Mesodermal cell (in vitro differentiated cells): ENCODE results near the gene C16orf95.

ENCODE experiments used
- H3K27ac ChIP-seq: 2 replicates; pipeline ENCODE4 v1.7.0; 2013; ENCODE audit warnings: mild to moderate bottlenecking, low read depth, low read length, moderate library complexity; ENCODE audit not compliant: severe bottlenecking
- H3K36me3 ChIP-seq: 2 replicates; pipeline ENCODE4 v1.7.1; 2013; ENCODE audit warnings: mild to moderate bottlenecking, low read length, moderate library complexity; ENCODE audit not compliant: control insufficient read depth, insufficient read depth
- H3K4me1 ChIP-seq: one replicate; pipeline ENCODE4 v1.7.1; 2013; ENCODE audit warnings: mild to moderate bottlenecking, low read length; ENCODE audit not compliant: insufficient read depth, control insufficient read depth, poor library complexity, severe bottlenecking
- H3K4me3 ChIP-seq: 2 replicates; pipeline ENCODE4 v1.7.0; 2013; ENCODE audit warnings: low read length, control low read depth, mild to moderate bottlenecking; ENCODE audit not compliant: insufficient read depth, poor library complexity, severe bottlenecking; ENCODE audit errors: extremely low read depth
- H3K9me3 ChIP-seq: 2 replicates; pipeline ENCODE4 v1.7.1; 2013; ENCODE audit warnings: mild to moderate bottlenecking, low read length, moderate library complexity; ENCODE audit not compliant: control insufficient read depth
- WGBS, 2 experiments: methylation state at CpG; one replicate each; pipeline ENCODE4 v1.1.5; 2013; ENCODE audit warnings: missing lambda C conversion rate in 2 of 2; ENCODE audit not compliant: insufficient coverage in 2 of 2; 5-methylcytosine and 5-hydroxymethylcytosine counted together

C16orf95 gene

DNA sequence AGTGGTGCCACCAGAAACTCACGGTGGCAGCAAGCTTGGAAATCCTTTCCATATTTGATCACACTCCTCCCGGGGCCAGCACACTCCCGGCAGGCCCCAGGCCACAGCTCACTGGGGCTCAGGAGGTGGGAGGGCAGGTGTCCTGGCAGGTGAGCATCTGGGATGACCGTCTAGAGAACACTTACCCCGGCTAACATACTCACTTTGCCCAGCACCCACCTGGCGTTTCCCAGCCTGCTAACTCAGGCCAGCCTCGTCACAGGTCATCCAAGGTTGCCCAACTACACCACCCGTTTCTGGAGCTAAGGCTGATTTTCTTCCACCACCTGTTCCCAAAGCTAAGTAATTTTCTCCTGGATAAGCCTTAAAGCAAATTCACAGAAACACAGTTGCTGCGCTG lies 41.5 kb upstream of the C16orf95 start:
- Histone ChIP-seq H3K9me3 (no peaks in the 10 kb centered on the region), H3K4me3 (no peak overlapping the region), H3K4me1 (peaks cover 8% of the 10 kb centered on the region), H3K36me3 (peaks cover 65% of the 10 kb centered on the region), H3K27ac (no peak overlapping the region)
- WGBS, 2 experiments = 98 to 100% methylated on average over 7 of the region's 9 CpGs

DNA sequence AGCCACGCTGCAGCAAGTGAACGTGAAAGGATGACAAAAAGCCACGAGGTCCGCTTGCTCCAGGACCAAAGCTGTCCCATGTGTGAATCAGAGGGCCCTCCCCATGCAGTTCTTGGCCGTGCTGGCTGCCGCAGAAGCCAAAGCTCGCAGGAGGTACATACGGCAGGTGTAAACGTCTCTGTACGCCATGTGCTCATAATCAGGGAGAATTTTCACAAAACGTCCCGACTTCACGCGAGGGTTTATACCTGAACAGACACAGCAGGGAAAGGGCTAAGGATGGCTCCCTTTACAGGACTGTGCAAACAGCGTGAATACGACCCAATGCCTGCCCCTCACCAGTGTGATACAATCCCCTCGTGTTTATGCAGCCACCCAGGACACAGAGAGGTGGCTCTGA lies 41.1 kb upstream of the C16orf95 start:
- 96 to 97% methylated on average over 17 of the region's 17 CpGs for WGBS, 2 experiments
- H3K4me1 ChIP-seq = peaks cover 5% of the 10 kb centered on the region
- H3K4me3 ChIP-seq = no peak overlapping the region
- H3K27ac ChIP-seq = no peak overlapping the region
- no peaks in the 10 kb centered on the region for H3K9me3 ChIP-seq
- peaks cover 65% of the 10 kb centered on the region for H3K36me3 ChIP-seq

DNA sequence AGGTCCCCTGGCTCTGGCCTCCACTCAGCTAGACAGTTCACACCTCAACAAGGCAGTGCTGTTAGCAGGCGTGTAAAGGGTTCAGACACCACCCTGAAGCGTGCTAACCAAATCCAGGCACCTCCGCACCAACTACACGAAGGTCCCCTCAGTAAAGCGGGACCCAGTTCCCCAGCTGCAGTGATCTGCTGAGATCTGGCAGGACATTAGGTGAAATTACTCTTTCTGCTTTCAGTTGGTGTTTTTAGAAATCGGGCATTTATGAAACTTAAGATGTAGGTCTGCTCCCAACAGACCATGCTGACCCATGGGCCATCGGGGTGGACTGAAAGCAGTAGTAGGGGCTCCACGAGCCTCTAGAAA lies 39.3 kb upstream of the C16orf95 start:
- Histone ChIP-seq H3K36me3 (peaks cover 59% of the 10 kb centered on the region), H3K4me1 (peaks cover 5% of the 10 kb centered on the region), H3K9me3 (no peaks in the 10 kb centered on the region), H3K27ac (no peak overlapping the region), H3K4me3 (no peak overlapping the region)
- 92 to 98% methylated on average over 5 to 8 of the region's 8 CpGs for WGBS, 2 experiments

DNA sequence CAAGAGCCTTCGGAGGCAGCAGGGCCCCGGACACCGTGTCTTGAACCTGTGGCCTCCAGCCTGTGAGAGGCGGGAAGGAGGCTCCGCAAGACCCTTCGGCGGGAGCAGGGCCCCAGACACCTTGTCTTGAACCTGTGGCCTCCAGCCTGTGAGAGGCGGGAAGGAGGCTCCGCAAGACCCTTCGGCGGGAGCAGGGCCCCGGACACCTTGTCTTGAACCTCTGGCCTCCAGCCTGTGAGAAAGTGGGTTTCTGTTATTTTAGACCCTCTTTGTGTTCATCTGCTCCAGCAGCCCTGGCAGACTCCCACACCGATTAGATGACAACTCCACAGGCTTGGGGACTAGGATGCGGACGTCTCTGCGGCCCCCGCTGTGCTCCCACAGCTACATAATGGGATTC lies 36.4 kb upstream of the C16orf95 start:
- Histone ChIP-seq H3K36me3 (peaks cover 37% of the 10 kb centered on the region), H3K27ac (no peak overlapping the region), H3K9me3 (no peaks in the 10 kb centered on the region), H3K4me3 (no peak overlapping the region), H3K4me1 (peaks cover 14% of the 10 kb centered on the region)
- WGBS, 2 experiments = 95 to 97% methylated on average over 12 to 17 of the region's 17 CpGs

DNA sequence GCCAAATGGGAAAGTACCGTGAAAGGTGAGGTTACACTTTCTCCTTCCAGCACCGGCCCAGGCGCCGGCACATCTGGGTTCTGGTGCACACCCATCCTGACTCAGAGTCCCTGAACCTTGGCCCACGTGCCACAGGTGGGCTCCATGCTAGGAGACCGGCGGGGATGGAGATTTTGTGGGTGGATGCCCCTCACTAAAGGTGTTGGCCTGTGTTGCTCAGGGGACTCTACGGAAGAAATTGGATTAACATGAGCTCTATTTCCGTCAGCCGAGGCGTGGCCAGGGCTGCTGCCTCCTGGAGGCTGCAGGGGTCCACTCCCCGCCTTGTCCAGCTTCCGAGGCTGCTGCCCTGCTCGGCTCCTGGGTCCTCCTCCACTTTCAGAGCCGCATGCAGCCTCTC lies 35.6 kb upstream of the C16orf95 start:
- WGBS, 2 experiments = 87 to 97% methylated on average over 11 to 15 of the region's 15 CpGs
- no peak overlapping the region for H3K27ac ChIP-seq
- H3K4me1 ChIP-seq = peaks cover 14% of the 10 kb centered on the region
- H3K36me3 ChIP-seq = peaks cover 32% of the 10 kb centered on the region
- no peak overlapping the region for H3K4me3 ChIP-seq
- no peaks in the 10 kb centered on the region for H3K9me3 ChIP-seq

DNA sequence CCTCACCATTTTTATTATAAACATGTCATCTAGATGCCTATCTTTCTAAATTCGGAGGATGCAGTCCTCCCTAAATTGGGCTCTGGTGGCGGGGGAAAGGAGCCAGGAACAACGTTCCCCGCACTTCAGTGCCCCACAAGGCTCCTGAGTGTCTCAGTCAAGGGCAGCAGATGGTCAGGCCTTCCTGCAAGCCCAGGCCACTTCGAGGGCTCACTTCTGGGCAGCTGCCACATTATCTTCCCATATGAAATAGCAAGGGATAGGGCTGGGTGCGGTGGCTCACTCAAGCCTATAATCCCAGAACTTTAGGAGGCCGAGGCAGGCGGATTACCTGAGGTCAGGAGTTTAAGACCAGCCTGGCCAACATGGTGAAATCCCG lies 34.1 kb upstream of the C16orf95 start:
- Histone ChIP-seq H3K4me3 (no peak overlapping the region), H3K27ac (no peak overlapping the region), H3K36me3 (peaks cover 32% of the 10 kb centered on the region), H3K4me1 (peaks cover 14% of the 10 kb centered on the region), H3K9me3 (no peaks in the 10 kb centered on the region)
- 94 to 98% methylated on average over 4 to 7 of the region's 9 CpGs for WGBS, 2 experiments

DNA sequence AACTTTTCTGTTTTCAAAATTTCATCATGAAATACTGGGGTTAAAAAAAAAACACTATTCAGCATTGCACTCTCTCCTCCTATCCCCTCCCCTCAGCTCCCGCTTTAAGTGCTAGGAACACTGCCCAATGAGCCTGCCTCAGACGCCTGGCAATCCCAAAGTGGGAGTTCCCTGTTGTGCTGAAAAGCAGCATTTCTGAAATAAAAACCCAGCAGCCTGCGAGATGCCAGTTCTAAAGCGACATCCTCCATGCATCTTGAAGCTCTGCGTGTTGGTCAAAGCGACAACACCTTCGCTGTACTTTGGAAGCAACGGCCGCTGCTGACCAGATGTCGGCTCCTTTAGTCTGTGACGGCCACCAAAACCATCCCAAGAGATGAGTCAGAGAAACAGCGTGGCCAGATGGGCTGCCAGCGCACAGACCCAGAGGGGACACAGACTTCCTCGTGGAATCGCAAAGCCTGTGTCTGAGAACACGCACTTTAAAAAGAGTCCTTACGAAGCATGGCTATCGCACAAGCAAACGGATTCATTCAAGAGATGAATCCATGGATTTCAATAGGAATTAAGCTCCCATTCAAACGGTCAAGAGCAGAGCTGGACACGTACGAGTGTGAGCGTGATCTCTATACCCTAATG lies 33.6 kb upstream of the C16orf95 start:
- Histone ChIP-seq H3K4me3 (no peak overlapping the region), H3K27ac (no peak overlapping the region), H3K4me1 (peaks cover 16% of the 10 kb centered on the region), H3K9me3 (no peaks in the 10 kb centered on the region), H3K36me3 (peaks cover 33% of the 10 kb centered on the region)
- 84 to 89% methylated on average over 22 to 23 of the region's 23 CpGs for WGBS, 2 experiments

DNA sequence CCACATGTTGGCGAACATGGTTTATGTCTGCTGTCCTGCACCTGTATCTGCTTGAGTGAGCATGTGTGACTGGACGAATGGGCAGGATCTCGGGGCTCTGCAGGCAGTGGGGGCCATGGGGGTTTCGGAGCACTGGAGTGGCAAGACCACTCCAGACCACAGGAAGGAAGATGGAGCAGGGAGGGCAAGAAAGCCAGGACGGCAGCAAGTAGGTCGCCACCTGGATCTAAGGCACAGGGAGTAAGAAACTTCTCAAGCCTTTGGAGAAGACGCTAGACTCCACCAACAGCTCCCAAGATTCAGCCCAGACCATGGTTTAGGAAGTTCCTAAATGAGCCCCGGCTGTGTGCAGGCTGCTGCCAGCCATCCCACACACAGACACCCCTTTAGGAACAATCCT lies 32.8 kb upstream of the C16orf95 start:
- H3K27ac ChIP-seq = no peak overlapping the region
- H3K36me3 ChIP-seq = peaks cover 25% of the 10 kb centered on the region
- WGBS, 2 experiments = 95 to 96% methylated on average over 8 of the region's 8 CpGs
- no peaks in the 10 kb centered on the region for H3K9me3 ChIP-seq
- H3K4me1 ChIP-seq = peaks cover 23% of the 10 kb centered on the region
- H3K4me3 ChIP-seq = no peak overlapping the region

DNA sequence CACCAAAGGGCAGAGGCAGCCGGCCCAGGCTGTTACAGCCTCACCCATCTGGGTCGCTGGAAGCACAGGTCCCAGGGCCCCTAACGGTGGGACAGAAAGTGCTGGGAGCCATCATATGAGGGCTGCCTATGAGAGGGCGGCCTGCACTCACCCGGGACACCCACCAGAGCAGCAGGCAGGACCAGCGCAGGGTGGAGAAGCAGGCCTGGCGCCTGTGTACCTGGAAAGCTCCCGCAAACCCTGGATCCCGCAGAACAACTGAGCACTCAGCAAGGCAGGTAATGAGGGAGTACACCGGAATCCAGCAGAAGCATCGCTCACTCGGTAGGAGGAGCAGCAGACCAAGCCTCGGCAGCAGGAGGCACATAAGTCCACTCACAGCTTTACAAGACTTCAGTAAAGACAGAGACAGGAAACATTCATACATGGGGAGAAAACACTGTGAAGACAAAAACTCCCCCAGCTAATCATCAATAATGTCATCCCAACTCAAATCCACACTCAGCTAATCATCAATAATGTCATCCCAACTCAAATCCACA lies 31.5 kb upstream of the C16orf95 start:
- peaks cover 28% of the 10 kb centered on the region for H3K36me3 ChIP-seq
- peaks cover 30% of the 10 kb centered on the region for H3K4me1 ChIP-seq
- no peak overlapping the region for H3K4me3 ChIP-seq
- no peaks in the 10 kb centered on the region for H3K9me3 ChIP-seq
- 91 to 94% methylated on average over 10 to 13 of the region's 13 CpGs for whole genome bisulfite sequencing, 2 experiments
- no peak overlapping the region for H3K27ac ChIP-seq

DNA sequence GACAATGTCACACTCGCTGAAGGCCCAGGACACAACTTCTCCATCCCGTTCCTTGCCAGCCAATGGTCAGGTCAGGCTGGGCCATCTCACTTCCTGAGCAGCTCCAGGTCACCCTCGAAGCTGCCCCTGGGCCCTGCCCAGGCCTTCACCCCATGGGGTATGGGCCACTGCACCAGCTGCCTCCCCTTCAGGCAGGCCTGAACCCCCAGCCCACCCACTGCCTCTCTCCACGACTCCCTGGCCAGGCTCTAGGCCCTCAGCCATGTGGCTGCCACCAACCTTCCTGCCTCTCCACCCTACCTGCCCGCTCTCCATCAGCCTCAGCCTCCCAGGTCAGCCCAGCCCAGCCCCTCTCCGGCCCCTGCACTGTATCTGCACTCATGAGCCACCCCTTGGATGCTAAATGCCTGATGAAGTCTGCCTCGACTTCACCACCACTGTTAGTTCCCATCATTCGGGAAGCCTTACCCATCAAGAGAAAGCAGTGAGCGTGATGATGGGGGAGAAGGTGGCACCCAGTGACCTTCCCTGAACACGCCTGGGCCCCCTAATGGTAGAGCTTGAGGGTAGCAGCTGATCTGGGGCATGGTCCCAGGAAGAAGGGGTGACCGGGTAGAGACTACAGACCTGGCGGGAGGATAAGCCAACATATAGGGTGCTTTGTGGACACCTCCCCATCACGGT lies 30.9 kb upstream of the C16orf95 start:
- Histone ChIP-seq H3K4me3 (no peak overlapping the region), H3K9me3 (no peaks in the 10 kb centered on the region), H3K27ac (no peak overlapping the region), H3K36me3 (peaks cover 33% of the 10 kb centered on the region), H3K4me1 (peaks cover 30% of the 10 kb centered on the region)
- 93 to 94% methylated on average over 9 to 11 of the region's 13 CpGs for WGBS, 2 experiments

DNA sequence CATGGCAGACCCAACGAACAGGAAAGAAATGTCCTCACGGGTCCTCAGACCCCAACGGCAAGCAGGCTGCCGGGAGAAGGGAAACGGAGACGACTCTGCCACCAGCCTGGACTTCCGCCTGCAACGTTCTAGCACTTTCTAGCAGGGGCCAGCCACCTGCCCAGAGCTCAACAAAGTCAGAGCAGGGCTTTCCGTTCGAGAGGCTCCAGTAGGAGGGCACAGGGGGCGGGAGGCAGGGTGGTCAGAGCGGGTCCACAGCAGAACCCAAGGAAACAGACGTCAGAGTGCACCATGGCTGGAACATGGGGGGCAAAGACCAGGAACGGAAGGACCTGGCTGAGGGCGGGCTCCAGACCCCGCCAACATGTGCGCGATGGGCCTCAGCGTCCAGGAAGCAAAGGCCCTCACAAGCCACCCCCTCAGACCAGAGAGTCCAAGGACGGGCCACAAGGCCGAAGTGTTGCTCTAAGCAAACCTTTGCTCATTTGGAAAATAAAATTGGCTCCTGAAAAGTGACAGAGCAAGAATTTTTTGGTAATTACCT lies 29.4 kb upstream of the C16orf95 start:
- Histone ChIP-seq H3K36me3 (peaks cover 45% of the 10 kb centered on the region), H3K4me1 (peaks cover 30% of the 10 kb centered on the region), H3K9me3 (no peaks in the 10 kb centered on the region), H3K27ac (no peak overlapping the region), H3K4me3 (no peak overlapping the region)
- WGBS, 2 experiments = 97% methylated on average over 17 to 19 of the region's 21 CpGs
